Mucosa of descending colon (tissue), 3 donors: ENCODE results near the gene EZR. TPM values are rescaled to one million over a fixed set of nuclear protein-coding genes. Genes with fewer than 3 reads are reported as not detected.
A peak's percentile ranks its signal among the peaks of the same experiment; 100 is the strongest.

Source experiments
- ATAC-seq: fragments of 200-7000 bp; cut with Tn5 transposase; one replicate; pipeline ENCODE4 v1.9.1; 2020; ENCODE audit warnings: mild to moderate bottlenecking, moderate library complexity
- DNase-seq, 3 donors: peaks; one replicate each; pipeline ENCODE4 v3.0.0-alpha.2; 2020
- H3K36me3 ChIP-seq: fragments of 200-600 bp; one replicate; pipeline ENCODE4 v1.8.0; 2021; ENCODE audit warnings: low read depth, mild to moderate bottlenecking
- H3K4me1 ChIP-seq: fragments of 200-600 bp; one replicate; pipeline ENCODE4 v1.8.0; 2021; ENCODE audit warnings: low read depth, mild to moderate bottlenecking
- H3K4me3 ChIP-seq: fragments of 200-600 bp; one replicate; pipeline ENCODE4 v1.8.0; 2021; ENCODE audit warnings: mild to moderate bottlenecking
- H3K9me3 ChIP-seq: fragments of 200-600 bp; one replicate; pipeline ENCODE4 v1.8.0; 2021; ENCODE audit warnings: mild to moderate bottlenecking
- CTCF ChIP-seq: fragments of 200-600 bp; IDR thresholded peaks from one replicate; pipeline ENCODE4 v1.8.0; 2022; ENCODE audit warnings: antibody characterized with exemption, mild to moderate bottlenecking
- intact Hi-C, 2 donors: fragments of 100-400 bp; cut with DNase I in 1 of 2; cut with micrococcal nuclease in 1 of 2; formaldehyde crosslinking; loops; one replicate each; pipeline versions ENCODE4 v1.11.0 to v1.11.1; 2022; cut with DNase I, micrococcal nuclease
- total RNA-seq, 3 donors: library from RNA; stranded (reverse); fragmentation: NEBNext Ultra II Directional in 2 of 3; extraction: Animal tissue kit (Norgen Biotek cat#: 25700) in 2 of 3; gene quantifications; one replicate each; pipeline versions ENCODE4 v1.2.1 to v1.2.4, GENCODE V29; 2021 to 2023
- donor health status: DM: no; HTN: no; CAD: no; lungs with moderate emphysema.
- donor health status: DM: no; HTN: no; CAD: no.
- donor health status: DM: no; HTN: yes; CAD: no.

Gene EZR
- total RNA-seq, 3 donors from 2014 or later: 220 to 421 (median 334) TPM

GRCh38 chr6:158808442-158808833, 10.7 kb downstream of the EZR start:
- H3K9me3 ChIP-seq: no peaks in the 10 kb centered on the region
- intact Hi-C loops: no loop called here
- no peak overlapping the region for H3K4me3 ChIP-seq
- H3K36me3 ChIP-seq: no peaks in the 10 kb centered on the region
- peaks cover 76% of the 10 kb centered on the region for H3K4me1 ChIP-seq
- no peak for DNase-seq
- TF ChIP-seq CTCF: no peak
- ATAC-seq: no peak

- H3K4me3 ChIP-seq: no peak overlapping the region
- intact Hi-C loops: no loop called here
- H3K4me1 ChIP-seq: peaks cover 75% of the 10 kb centered on the region
- no peak for ATAC-seq
- no peak for TF ChIP-seq CTCF
- DNase-seq: no peak
- no peaks in the 10 kb centered on the region for H3K9me3 ChIP-seq
- no peaks in the 10 kb centered on the region for H3K36me3 ChIP-seq
Observed at GRCh38 chr6:158807515-158808441, 11.4 kb downstream of the EZR start.

DNA sequence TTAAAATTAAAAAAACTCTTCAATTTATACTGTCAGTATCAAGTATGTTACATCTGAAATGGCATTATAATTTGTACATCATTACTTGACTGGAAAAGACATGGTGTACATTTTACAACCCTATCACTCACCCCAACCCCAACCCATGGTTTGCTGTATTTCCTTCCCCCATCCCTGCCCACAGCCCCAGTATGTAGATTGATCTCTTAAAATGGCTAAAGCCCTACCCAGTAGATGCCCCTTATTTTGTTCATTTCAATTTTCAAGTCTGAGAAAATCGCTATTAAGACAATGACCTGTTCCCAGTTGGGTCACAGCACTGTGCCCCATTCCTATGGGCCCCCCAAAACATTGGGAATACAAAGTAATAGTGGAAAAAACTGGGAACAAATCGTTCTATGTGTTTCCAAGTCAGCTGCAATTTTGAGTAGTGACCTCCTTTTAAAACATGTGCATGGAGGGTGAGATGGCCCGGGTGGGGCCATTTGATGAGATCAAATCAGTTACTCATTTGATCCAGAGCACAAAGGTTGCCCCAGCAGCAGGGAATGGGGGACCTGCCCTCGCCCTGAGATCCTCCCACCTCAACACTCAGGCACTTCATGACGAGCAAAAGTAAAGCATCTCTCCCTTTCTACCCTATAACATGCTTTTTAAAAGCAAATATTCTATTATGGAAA, 13.3 kb downstream of the EZR start:
- Histone ChIP-seq H3K4me1 (peaks cover 84% of the 10 kb centered on the region), H3K36me3 (no peaks in the 10 kb centered on the region), H3K4me3 (no peak overlapping the region), H3K9me3 (no peaks in the 10 kb centered on the region)
- ATAC-seq: peak; percentile 14
- intact Hi-C loops: no loop called here
- peak in 1 of 3 donors; percentile 50 for DNase-seq
- TF ChIP-seq CTCF: no peak

- TF ChIP-seq CTCF: no peak
- Histone ChIP-seq H3K4me1 (peaks cover 87% of the 10 kb centered on the region), H3K4me3 (no peak overlapping the region), H3K9me3 (no peaks in the 10 kb centered on the region), H3K36me3 (no peaks in the 10 kb centered on the region)
- intact Hi-C loops: no loop called here
- ATAC-seq: no peak
- DNase-seq: no peak
Observed at GRCh38 chr6:158804207-158804606, 15.0 kb downstream of the EZR start.

DNA sequence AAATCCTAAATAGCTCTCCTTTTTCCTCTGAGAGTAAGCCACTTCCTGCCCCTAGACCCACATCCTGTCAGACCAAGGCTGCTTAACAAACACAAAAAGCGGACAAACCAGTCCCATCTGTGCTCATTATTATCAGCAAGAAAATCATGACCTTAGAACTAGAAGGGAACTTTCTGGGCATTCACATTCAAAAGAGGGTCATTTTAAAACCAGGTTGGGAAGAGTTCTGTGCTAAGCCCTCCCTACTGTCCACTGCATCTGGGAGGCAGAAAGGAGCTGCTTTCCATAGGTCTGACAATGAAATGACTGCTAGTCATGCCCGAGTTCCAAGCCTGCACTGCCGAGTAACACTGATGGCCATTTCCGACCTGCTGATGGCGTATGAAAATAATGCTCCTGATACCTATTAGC, 15.4 kb downstream of the EZR start:
- TF ChIP-seq CTCF: no peak
- DNase-seq: peak in 1 of 3 donors; percentile 64
- no peak overlapping the region for H3K4me3 ChIP-seq
- intact Hi-C loops: no loop called here
- no peaks in the 10 kb centered on the region for H3K9me3 ChIP-seq
- peak; percentile 7 for ATAC-seq
- H3K36me3 ChIP-seq: no peaks in the 10 kb centered on the region
- H3K4me1 ChIP-seq: peaks cover 87% of the 10 kb centered on the region
